ENCODE measurements around the gene FBXO31.

The FBXO31 gene

GRCh38 chr16:87346517-87347060, 37.0 kb downstream of the FBXO31 start:
- Histone ChIP-seq H3K9ac (ENCODE audit: low read length) (no peak overlapping the region), H3F3A (ENCODE audit: insufficient read depth, low read length) (no peaks in the 10 kb centered on the region), H3K4me3 (ENCODE audit: low read length) (no peak overlapping the region), H4K20me1 (ENCODE audit: insufficient read depth, low read length) (no peaks in the 10 kb centered on the region), H3K4me2 (ENCODE audit: low read depth, low read length) (no peak overlapping the region), H2AFZ (ENCODE audit: low read length) (no peak overlapping the region), H3K79me2 (ENCODE audit: low read length) (no peaks in the 10 kb centered on the region), H3K27me3 (replicated peaks; ENCODE audit: insufficient read depth, low read length) (no peaks in the 10 kb centered on the region), H3K4me1 (ENCODE audit: low read length) (no peaks in the 10 kb centered on the region), H3K27ac (ENCODE audit: low read length) (no peak overlapping the region), H3K9me2 (replicated peaks; ENCODE audit: insufficient read depth, low read length) (no peaks in the 10 kb centered on the region), H3K36me3 (replicated peaks; ENCODE audit: insufficient read depth, low read length) (no peaks in the 10 kb centered on the region), H3K9me3 (replicated peaks; ENCODE audit: insufficient read depth, low read length) (no peaks in the 10 kb centered on the region)
- no peak for TF ChIP-seq EZH2 (optimal IDR thresholded peaks at IDR 0.05; ENCODE audit: low read depth, low read length)
- TF ChIP-seq CTCF (IDR thresholded peaks at IDR 0.05; ENCODE audit: low read length): no peak
- no peak for TF ChIP-seq EZH2phosphoT487 (IDR thresholded peaks at IDR 0.05; ENCODE audit: low read length)
- DNase-seq: no peak

GRCh38 chr16:87345726-87346424, 37.7 kb downstream of the FBXO31 start:
- H3K4me2 ChIP-seq (ENCODE audit: low read depth, low read length): no peak overlapping the region
- H3K4me3 ChIP-seq (ENCODE audit: low read length): no peak overlapping the region
- no peaks in the 10 kb centered on the region for H3K36me3 ChIP-seq (replicated peaks; ENCODE audit: insufficient read depth, low read length)
- H3K9me3 ChIP-seq (replicated peaks; ENCODE audit: insufficient read depth, low read length): no peaks in the 10 kb centered on the region
- no peaks in the 10 kb centered on the region for H3K4me1 ChIP-seq (ENCODE audit: low read length)
- H4K20me1 ChIP-seq (ENCODE audit: insufficient read depth, low read length): no peaks in the 10 kb centered on the region
- TF ChIP-seq EZH2phosphoT487 (IDR thresholded peaks at IDR 0.05; ENCODE audit: low read length) (no peak), CTCF (IDR thresholded peaks at IDR 0.05; ENCODE audit: low read length) (no peak), EZH2 (optimal IDR thresholded peaks at IDR 0.05; ENCODE audit: low read depth, low read length) (no peak)
- no peak for DNase-seq
- no peaks in the 10 kb centered on the region for H3K79me2 ChIP-seq (ENCODE audit: low read length)
- no peak overlapping the region for H3K27ac ChIP-seq (ENCODE audit: low read length)
- no peaks in the 10 kb centered on the region for H3K9me2 ChIP-seq (replicated peaks; ENCODE audit: insufficient read depth, low read length)
- no peaks in the 10 kb centered on the region for H3K27me3 ChIP-seq (replicated peaks; ENCODE audit: insufficient read depth, low read length)
- no peaks in the 10 kb centered on the region for H3F3A ChIP-seq (ENCODE audit: insufficient read depth, low read length)
- H2AFZ ChIP-seq (ENCODE audit: low read length): no peak overlapping the region
- H3K9ac ChIP-seq (ENCODE audit: low read length): no peak overlapping the region

- Histone ChIP-seq H3K36me3 (replicated peaks; ENCODE audit: insufficient read depth, low read length) (no peaks in the 10 kb centered on the region), H3K9me2 (replicated peaks; ENCODE audit: insufficient read depth, low read length) (no peaks in the 10 kb centered on the region), H3K4me2 (ENCODE audit: low read depth, low read length) (no peak overlapping the region), H3K27ac (ENCODE audit: low read length) (no peak overlapping the region), H2AFZ (ENCODE audit: low read length) (no peak overlapping the region), H3K4me3 (ENCODE audit: low read length) (no peak overlapping the region), H4K20me1 (ENCODE audit: insufficient read depth, low read length) (no peaks in the 10 kb centered on the region), H3K4me1 (ENCODE audit: low read length) (no peaks in the 10 kb centered on the region), H3K9ac (ENCODE audit: low read length) (no peak overlapping the region), H3K79me2 (ENCODE audit: low read length) (no peaks in the 10 kb centered on the region), H3K9me3 (replicated peaks; ENCODE audit: insufficient read depth, low read length) (no peaks in the 10 kb centered on the region), H3K27me3 (replicated peaks; ENCODE audit: insufficient read depth, low read length) (no peaks in the 10 kb centered on the region), H3F3A (ENCODE audit: insufficient read depth, low read length) (no peaks in the 10 kb centered on the region)
- DNase-seq: no peak
- no peak for TF ChIP-seq CTCF (IDR thresholded peaks at IDR 0.05; ENCODE audit: low read length)
- no peak for TF ChIP-seq EZH2phosphoT487 (IDR thresholded peaks at IDR 0.05; ENCODE audit: low read length)
- TF ChIP-seq EZH2 (optimal IDR thresholded peaks at IDR 0.05; ENCODE audit: low read depth, low read length): no peak
Observed at GRCh38 chr16:87344931-87345631, 38.5 kb downstream of the FBXO31 start.

All from MM.1S (cell line).